HepG2 (cell line): ENCODE results near the gene FAM20A. TPM values are rescaled to one million over a fixed set of nuclear protein-coding genes. Genes with fewer than 3 reads are reported as not detected.
A peak's percentile ranks its signal among the peaks of the same experiment; 100 is the strongest.

Experiments
- BCL6 ChIP-seq: IDR thresholded peaks from 2 replicates; pipeline ENCODE4 v1.6.1; 2016; ENCODE audit warnings: missing genetic modification reagents, missing compliant biosample characterization
- ISL2 ChIP-seq: sonication (generic); formaldehyde crosslinking; IDR thresholded peaks from 2 replicates; pipeline ENCODE4 v1.5.0; 2020; ENCODE audit warnings: missing genetic modification reagents
- MAZ ChIP-seq, 2 experiments: sonication (generic) in 1 of 2; formaldehyde crosslinking in 1 of 2; IDR thresholded peaks; 2 replicates each; pipeline versions ENCODE4 v1.5.0 to v1.6.1; 2012 to 2020; ENCODE audit warnings: low read depth in 2 of 2, mild to moderate bottlenecking in 2 of 2, borderline replicate concordance in 1 of 2, improper control_type of control experiment in 1 of 2, low read length in 1 of 2, missing genetic modification reagents in 1 of 2, moderate library complexity in 1 of 2
- MTA1 ChIP-seq: sonication (generic); formaldehyde crosslinking; IDR thresholded peaks from 2 replicates; pipeline ENCODE4 v1.4.0; 2020; ENCODE audit warnings: missing genetic modification reagents, mild to moderate bottlenecking, borderline replicate concordance
- NFKBIZ ChIP-seq: IDR thresholded peaks from 2 replicates; pipeline ENCODE4 v1.6.1; 2018; ENCODE audit warnings: missing genetic modification reagents, missing compliant biosample characterization
- SALL2 ChIP-seq: sonication (generic); formaldehyde crosslinking; IDR thresholded peaks from 2 replicates; pipeline ENCODE4 v1.8.1; 2023; ENCODE audit warnings: mild to moderate bottlenecking, missing genetic modification reagents, inconsistent platforms
- SMC3 ChIP-seq: IDR thresholded peaks from 2 replicates; pipeline ENCODE4 v1.6.1; 2011; ENCODE audit warnings: low read length, improper control_type of control experiment
- SYNCRIP ChIP-seq: fragments of 200-400 bp; formaldehyde crosslinking; IDR thresholded peaks from 2 replicates; pipeline ENCODE4 v1.6.1; 2018; ENCODE audit warnings: mild to moderate bottlenecking, low read depth, low read length; ENCODE audit not compliant: insufficient read depth
- TBX2 ChIP-seq: sonication (generic); formaldehyde crosslinking; IDR thresholded peaks from 2 replicates; pipeline ENCODE4 v1.5.0; 2020; ENCODE audit warnings: missing genetic modification reagents, mild to moderate bottlenecking, borderline replicate concordance
- TEAD3 ChIP-seq: optimal IDR thresholded peaks from 2 replicates; pipeline ENCODE3; 2016; ENCODE audit warnings: borderline replicate concordance
- ZFP62 ChIP-seq: sonication (generic); formaldehyde crosslinking; IDR thresholded peaks from 2 replicates; pipeline ENCODE4 v1.4.0; 2020; ENCODE audit warnings: missing genetic modification reagents
- ZNF382 ChIP-seq: sonication (generic); formaldehyde crosslinking; IDR thresholded peaks from 2 replicates; pipeline ENCODE4 v1.5.0; 2020; ENCODE audit warnings: missing genetic modification reagents, mild to moderate bottlenecking, borderline replicate concordance
- ZNF496 ChIP-seq: sonication (generic); formaldehyde crosslinking; IDR thresholded peaks from 2 replicates; pipeline ENCODE4 v1.8.1; 2023; ENCODE audit warnings: mild to moderate bottlenecking, moderate library complexity, missing genetic modification reagents; ENCODE audit not compliant: insufficient replicate concordance
- ZNF572 ChIP-seq: sonication (generic); formaldehyde crosslinking; IDR thresholded peaks from 2 replicates; pipeline ENCODE4 v1.5.1; 2020; ENCODE audit warnings: mild to moderate bottlenecking, missing genetic modification reagents
- ZSCAN12 ChIP-seq: sonication (generic); formaldehyde crosslinking; IDR thresholded peaks from 2 replicates; pipeline ENCODE4 v1.9.0; 2021; ENCODE audit warnings: mild to moderate bottlenecking, missing genetic modification reagents
- polyA plus RNA-seq, 8 experiments: library from polyadenylated mRNA; depleted of rRNA in 3 of 8; stranded (reverse) in 7 of 8; unstranded in 1 of 8; fragments of >200 nt; fragmentation: Illumina TruSeq in 4 of 8; extraction: Trizol in 4 of 8; gene quantifications; 2 replicates each; pipeline versions ENCODE4 v1.2.1 to v1.2.3, GENCODE V29; 2011 to 2016; ENCODE audit warnings: low read depth in 4 of 8, missing spikeins in 1 of 8, mixed read lengths in 1 of 8; ENCODE audit not compliant: insufficient read depth in 1 of 8
- total RNA-seq, 5 experiments: library from RNA; depleted of rRNA; stranded (reverse); fragments of >200 nt; fragmentation: Illumina TruSeq; extraction: Trizol; gene quantifications; 2 replicates each; pipeline ENCODE4 v1.2.3, GENCODE V29; 2016; ENCODE audit warnings: low read depth in 1 of 5
- TF ChIP-seq, protein P1 (sequence below): IDR thresholded peaks from 2 replicates; pipeline ENCODE4 v1.6.1; 2018; ENCODE audit warnings: missing genetic modification reagents
- TF ChIP-seq, protein P2 (sequence below): sonication (generic); formaldehyde crosslinking; IDR thresholded peaks from 2 replicates; pipeline ENCODE4 v1.4.0; 2020; ENCODE audit warnings: missing genetic modification reagents; ENCODE audit errors: not compliant biosample characterization
- TF ChIP-seq, protein P3 (sequence below): sonication (generic); formaldehyde crosslinking; IDR thresholded peaks from 2 replicates; pipeline ENCODE4 v1.5.1; 2020; ENCODE audit warnings: missing genetic modification reagents, mild to moderate bottlenecking, borderline replicate concordance
- TF ChIP-seq, protein P4 (sequence below), 2 experiments: fragments of 450-650 bp in 1 of 2; sonication (generic) in 1 of 2; formaldehyde crosslinking; IDR thresholded peaks; 2 replicates each; pipeline versions ENCODE4 v1.5.0 to v1.8.0; 2020 to 2022; ENCODE audit warnings: mild to moderate bottlenecking in 1 of 2, missing genetic modification reagents in 1 of 2
- TF ChIP-seq, protein P5 (sequence below): sonication (generic); formaldehyde crosslinking; IDR thresholded peaks from 2 replicates; pipeline ENCODE4; 2020; ENCODE audit warnings: missing genetic modification reagents, mild to moderate bottlenecking, borderline replicate concordance

FAM20A gene
- total and polyA plus RNA-seq, 2 of the 13 experiments (the other 11 are each of a cell fraction or from before 2014, with no cell fraction given) = 9.3 to 20.7 TPM

DNA sequence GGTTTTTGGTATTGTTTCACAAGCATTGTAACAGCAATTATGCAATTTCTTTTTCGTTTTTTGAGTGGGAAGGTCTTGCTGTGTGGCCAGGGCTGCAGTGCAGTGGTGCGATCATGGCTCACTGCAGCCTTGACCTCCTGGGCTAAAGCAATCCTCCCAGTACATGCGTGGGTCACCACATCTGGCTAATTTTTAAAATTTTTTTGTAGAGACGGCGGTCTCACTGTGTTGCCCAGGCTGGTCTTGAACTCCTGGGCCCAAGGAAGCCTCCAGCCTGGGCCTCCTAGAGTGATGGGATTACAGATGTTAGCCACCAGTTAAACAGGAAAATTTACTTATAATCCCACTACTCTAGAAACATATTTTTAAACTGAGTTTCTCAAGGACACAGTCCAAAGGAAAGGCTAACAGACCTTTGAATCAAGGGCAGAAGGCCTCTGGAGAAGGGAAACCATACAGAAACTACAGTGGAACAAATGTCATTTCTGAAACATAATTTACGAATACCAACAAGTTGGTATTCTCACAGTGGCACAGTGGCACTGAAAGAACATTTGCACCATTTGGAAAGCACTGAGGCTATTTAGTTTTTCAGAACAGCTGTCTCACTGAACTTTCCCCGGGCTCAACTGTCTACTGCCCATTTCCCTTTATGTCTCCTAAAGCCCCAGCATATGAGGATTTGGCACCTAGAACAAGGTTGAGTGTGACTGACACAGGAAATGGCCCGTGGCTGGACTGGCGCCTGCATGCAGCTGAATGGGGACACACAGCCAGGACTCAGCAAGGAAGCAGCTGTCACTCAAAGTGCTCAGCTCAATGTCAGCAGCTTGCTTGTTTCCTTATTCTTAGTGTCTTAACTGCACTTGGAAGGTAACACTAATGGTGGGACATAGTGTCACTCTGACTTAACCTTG, 91.8 kb downstream of the FAM20A start (continued):
- TF ChIP-seq, protein P1, sequence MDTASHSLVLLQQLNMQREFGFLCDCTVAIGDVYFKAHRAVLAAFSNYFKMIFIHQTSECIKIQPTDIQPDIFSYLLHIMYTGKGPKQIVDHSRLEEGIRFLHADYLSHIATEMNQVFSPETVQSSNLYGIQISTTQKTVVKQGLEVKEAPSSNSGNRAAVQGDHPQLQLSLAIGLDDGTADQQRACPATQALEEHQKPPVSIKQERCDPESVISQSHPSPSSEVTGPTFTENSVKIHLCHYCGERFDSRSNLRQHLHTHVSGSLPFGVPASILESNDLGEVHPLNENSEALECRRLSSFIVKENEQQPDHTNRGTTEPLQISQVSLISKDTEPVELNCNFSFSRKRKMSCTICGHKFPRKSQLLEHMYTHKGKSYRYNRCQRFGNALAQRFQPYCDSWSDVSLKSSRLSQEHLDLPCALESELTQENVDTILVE (CRISPR knock-in tag) = 0 out of 2 replicates have a peak, but pooled peaks have one; percentile 30
- TF ChIP-seq SMC3 (no peak), MTA1 (CRISPR knock-in tag) (peak; percentile 66), ZSCAN12 (CRISPR knock-in tag) (0 out of 2 replicates have a peak, but pooled peaks have one; percentile 24), MAZ (IDR thresholded peaks at IDR 0.05; ENCODE audit: borderline replicate concordance, low read depth, low read length) (no peak), MAZ (CRISPR knock-in tag; IDR thresholded peaks at IDR 0.05; ENCODE audit: low read depth) (no peak), TBX2 (CRISPR knock-in tag) (peak; percentile 86), ZNF572 (no peak), NFKBIZ (CRISPR knock-in tag) (no peak), SYNCRIP (no peak), ISL2 (CRISPR knock-in tag) (peak; percentile 50; the same call in 1 of the 2 replicates), ZNF382 (CRISPR knock-in tag) (no peak), SALL2 (CRISPR knock-in tag) (0 out of 2 replicates have a peak, but pooled peaks have one; percentile 61), TEAD3 (peak; percentile 58), ZNF496 (CRISPR knock-in tag) (no peak), ZFP62 (CRISPR knock-in tag) (no peak), BCL6 (peak; percentile 5; the same call in 1 of the 2 replicates)
- TF ChIP-seq, protein P2, sequence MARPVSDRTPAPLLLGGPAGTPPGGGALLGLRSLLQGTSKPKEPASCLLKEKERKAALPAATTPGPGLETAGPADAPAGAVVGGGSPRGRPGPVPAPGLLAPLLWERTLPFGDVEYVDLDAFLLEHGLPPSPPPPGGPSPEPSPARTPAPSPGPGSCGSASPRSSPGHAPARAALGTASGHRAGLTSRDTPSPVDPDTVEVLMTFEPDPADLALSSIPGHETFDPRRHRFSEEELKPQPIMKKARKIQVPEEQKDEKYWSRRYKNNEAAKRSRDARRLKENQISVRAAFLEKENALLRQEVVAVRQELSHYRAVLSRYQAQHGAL (CRISPR knock-in tag) = no peak
- TF ChIP-seq, protein P3, sequence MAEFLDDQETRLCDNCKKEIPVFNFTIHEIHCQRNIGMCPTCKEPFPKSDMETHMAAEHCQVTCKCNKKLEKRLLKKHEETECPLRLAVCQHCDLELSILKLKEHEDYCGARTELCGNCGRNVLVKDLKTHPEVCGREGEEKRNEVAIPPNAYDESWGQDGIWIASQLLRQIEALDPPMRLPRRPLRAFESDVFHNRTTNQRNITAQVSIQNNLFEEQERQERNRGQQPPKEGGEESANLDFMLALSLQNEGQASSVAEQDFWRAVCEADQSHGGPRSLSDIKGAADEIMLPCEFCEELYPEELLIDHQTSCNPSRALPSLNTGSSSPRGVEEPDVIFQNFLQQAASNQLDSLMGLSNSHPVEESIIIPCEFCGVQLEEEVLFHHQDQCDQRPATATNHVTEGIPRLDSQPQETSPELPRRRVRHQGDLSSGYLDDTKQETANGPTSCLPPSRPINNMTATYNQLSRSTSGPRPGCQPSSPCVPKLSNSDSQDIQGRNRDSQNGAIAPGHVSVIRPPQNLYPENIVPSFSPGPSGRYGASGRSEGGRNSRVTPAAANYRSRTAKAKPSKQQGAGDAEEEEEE (CRISPR knock-in tag) = peak; percentile 83; the same call in 1 of the 2 replicates
- TF ChIP-seq, protein P4, sequence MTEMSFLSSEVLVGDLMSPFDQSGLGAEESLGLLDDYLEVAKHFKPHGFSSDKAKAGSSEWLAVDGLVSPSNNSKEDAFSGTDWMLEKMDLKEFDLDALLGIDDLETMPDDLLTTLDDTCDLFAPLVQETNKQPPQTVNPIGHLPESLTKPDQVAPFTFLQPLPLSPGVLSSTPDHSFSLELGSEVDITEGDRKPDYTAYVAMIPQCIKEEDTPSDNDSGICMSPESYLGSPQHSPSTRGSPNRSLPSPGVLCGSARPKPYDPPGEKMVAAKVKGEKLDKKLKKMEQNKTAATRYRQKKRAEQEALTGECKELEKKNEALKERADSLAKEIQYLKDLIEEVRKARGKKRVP (CRISPR knock-in tag; IDR thresholded peaks at IDR 0.05) = no peak
- TF ChIP-seq, protein P5, sequence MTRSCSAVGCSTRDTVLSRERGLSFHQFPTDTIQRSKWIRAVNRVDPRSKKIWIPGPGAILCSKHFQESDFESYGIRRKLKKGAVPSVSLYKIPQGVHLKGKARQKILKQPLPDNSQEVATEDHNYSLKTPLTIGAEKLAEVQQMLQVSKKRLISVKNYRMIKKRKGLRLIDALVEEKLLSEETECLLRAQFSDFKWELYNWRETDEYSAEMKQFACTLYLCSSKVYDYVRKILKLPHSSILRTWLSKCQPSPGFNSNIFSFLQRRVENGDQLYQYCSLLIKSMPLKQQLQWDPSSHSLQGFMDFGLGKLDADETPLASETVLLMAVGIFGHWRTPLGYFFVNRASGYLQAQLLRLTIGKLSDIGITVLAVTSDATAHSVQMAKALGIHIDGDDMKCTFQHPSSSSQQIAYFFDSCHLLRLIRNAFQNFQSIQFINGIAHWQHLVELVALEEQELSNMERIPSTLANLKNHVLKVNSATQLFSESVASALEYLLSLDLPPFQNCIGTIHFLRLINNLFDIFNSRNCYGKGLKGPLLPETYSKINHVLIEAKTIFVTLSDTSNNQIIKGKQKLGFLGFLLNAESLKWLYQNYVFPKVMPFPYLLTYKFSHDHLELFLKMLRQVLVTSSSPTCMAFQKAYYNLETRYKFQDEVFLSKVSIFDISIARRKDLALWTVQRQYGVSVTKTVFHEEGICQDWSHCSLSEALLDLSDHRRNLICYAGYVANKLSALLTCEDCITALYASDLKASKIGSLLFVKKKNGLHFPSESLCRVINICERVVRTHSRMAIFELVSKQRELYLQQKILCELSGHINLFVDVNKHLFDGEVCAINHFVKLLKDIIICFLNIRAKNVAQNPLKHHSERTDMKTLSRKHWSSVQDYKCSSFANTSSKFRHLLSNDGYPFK (CRISPR knock-in tag) = peak; percentile 46; the same call in 1 of the 2 replicates
